ENCODE data around the gene PFDN2.
A peak's percentile ranks its signal among the peaks of the same experiment; 100 is the strongest.
"Not testable (repeated sequence)": the region's sequence is repeated elsewhere in the genome, so short reads cannot be mapped to it uniquely, and the experiment has no call there.

The PFDN2 gene

DNA sequence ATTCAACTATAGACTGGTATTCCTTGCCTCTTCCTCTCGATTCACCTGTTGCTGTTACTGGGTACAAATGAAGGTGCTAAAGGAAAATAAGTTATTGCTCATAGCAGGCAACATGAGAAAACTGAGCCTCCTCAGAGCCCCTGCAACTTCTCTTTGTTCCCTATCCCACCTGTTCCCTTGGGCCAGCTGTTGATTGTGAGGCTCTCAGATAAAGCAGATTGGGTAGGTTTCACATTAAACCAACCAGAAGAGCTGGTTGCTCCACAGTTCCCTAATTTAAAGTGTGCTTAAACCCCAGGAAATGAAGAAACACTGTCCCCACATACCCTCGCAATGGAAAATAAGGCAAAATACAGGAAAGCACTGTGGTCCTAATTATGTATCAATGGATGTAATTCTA is 9.8 kb upstream of the PFDN2 start:
- Histone ChIP-seq H3K36me3 (ENCODE audit: control insufficient read depth, insufficient read depth, low read length) (peaks cover 16% of the 10 kb centered on the region), H3K4me3 (replicated peaks; ENCODE audit: low read depth, low read length) (no peak overlapping the region), H3K27me3 (replicated peaks; ENCODE audit: control insufficient read depth, insufficient read depth, low read length) (no peaks in the 10 kb centered on the region)
- TF ChIP-seq, protein P1, sequence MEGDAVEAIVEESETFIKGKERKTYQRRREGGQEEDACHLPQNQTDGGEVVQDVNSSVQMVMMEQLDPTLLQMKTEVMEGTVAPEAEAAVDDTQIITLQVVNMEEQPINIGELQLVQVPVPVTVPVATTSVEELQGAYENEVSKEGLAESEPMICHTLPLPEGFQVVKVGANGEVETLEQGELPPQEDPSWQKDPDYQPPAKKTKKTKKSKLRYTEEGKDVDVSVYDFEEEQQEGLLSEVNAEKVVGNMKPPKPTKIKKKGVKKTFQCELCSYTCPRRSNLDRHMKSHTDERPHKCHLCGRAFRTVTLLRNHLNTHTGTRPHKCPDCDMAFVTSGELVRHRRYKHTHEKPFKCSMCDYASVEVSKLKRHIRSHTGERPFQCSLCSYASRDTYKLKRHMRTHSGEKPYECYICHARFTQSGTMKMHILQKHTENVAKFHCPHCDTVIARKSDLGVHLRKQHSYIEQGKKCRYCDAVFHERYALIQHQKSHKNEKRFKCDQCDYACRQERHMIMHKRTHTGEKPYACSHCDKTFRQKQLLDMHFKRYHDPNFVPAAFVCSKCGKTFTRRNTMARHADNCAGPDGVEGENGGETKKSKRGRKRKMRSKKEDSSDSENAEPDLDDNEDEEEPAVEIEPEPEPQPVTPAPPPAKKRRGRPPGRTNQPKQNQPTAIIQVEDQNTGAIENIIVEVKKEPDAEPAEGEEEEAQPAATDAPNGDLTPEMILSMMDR (IDR thresholded peaks at IDR 0.05; ENCODE audit: insufficient read depth, low read length, poor library complexity, severe bottlenecking): no peak
- DNase-seq (ENCODE audit: extremely low read depth, insufficient read length): no peak

- Histone ChIP-seq H3K4me3 (replicated peaks; ENCODE audit: low read depth, low read length) (no peak overlapping the region), H3K36me3 (ENCODE audit: control insufficient read depth, insufficient read depth, low read length) (peaks cover 30% of the 10 kb centered on the region), H3K27me3 (replicated peaks; ENCODE audit: control insufficient read depth, insufficient read depth, low read length) (no peaks in the 10 kb centered on the region)
- no peak for DNase-seq (ENCODE audit: extremely low read depth, insufficient read length)
- TF ChIP-seq, protein P1 (IDR thresholded peaks at IDR 0.05; ENCODE audit: insufficient read depth, low read length, poor library complexity, severe bottlenecking): no peak
Observed at GRCh38 chr1:161122967-161123366, 5.1 kb upstream of the PFDN2 start.

GRCh38 chr1:161121834-161122233 is 4.0 kb upstream of the PFDN2 start:
- TF ChIP-seq, protein P1 (IDR thresholded peaks at IDR 0.05; ENCODE audit: insufficient read depth, low read length, poor library complexity, severe bottlenecking): no peak
- Histone ChIP-seq H3K36me3 (ENCODE audit: control insufficient read depth, insufficient read depth, low read length) (peaks cover 30% of the 10 kb centered on the region), H3K4me3 (replicated peaks; ENCODE audit: low read depth, low read length) (no peak overlapping the region), H3K27me3 (replicated peaks; ENCODE audit: control insufficient read depth, insufficient read depth, low read length) (no peaks in the 10 kb centered on the region)
- DNase-seq (ENCODE audit: extremely low read depth, insufficient read length): no peak

- TF ChIP-seq, protein P1 (IDR thresholded peaks at IDR 0.05; ENCODE audit: insufficient read depth, low read length, poor library complexity, severe bottlenecking): no peak
- H3K27me3 ChIP-seq (replicated peaks; ENCODE audit: control insufficient read depth, insufficient read depth, low read length): no peaks in the 10 kb centered on the region
- no peak overlapping the region for H3K4me3 ChIP-seq (replicated peaks; ENCODE audit: low read depth, low read length)
- peaks cover 28% of the 10 kb centered on the region for H3K36me3 ChIP-seq (ENCODE audit: control insufficient read depth, insufficient read depth, low read length)
- DNase-seq (ENCODE audit: extremely low read depth, insufficient read length): no peak
Observed at GRCh38 chr1:161121042-161121650, 3.3 kb upstream of the PFDN2 start.

GRCh38 chr1:161119092-161119903 is 1.5 kb upstream of the PFDN2 start:
- H3K27me3 ChIP-seq (replicated peaks; ENCODE audit: control insufficient read depth, insufficient read depth, low read length): no peaks in the 10 kb centered on the region
- TF ChIP-seq, protein P1 (IDR thresholded peaks at IDR 0.05; ENCODE audit: insufficient read depth, low read length, poor library complexity, severe bottlenecking): peak; percentile 56
- H3K4me3 ChIP-seq (replicated peaks; ENCODE audit: low read depth, low read length): peak overlapping the region; percentile 80
- peak; percentile 36 for DNase-seq (ENCODE audit: extremely low read depth, insufficient read length)
- peaks cover 28% of the 10 kb centered on the region for H3K36me3 ChIP-seq (ENCODE audit: control insufficient read depth, insufficient read depth, low read length)

- H3K36me3 ChIP-seq (ENCODE audit: control insufficient read depth, insufficient read depth, low read length): peaks cover 12% of the 10 kb centered on the region
- not testable (repeated sequence) for DNase-seq (ENCODE audit: extremely low read depth, insufficient read length); H3K4me3 ChIP-seq (replicated peaks; ENCODE audit: low read depth, low read length); H3K27me3 ChIP-seq (replicated peaks; ENCODE audit: control insufficient read depth, insufficient read depth, low read length)
Observed at GRCh38 chr1:161115961-161116360, 1.9 kb downstream of the PFDN2 start.
